HG02870 (cell line): ENCODE measurements around the gene MICAL3.
"Not testable (repeated sequence)": the region's sequence is repeated elsewhere in the genome, so short reads cannot be mapped to it uniquely, and the experiment has no call there.

Source experiments
- ATAC-seq: cut with Tn5 transposase; IDR thresholded peaks from one replicate; pipeline ENCODE4 v1.9.1; 2021; ENCODE audit warnings: mild to moderate bottlenecking, moderate library complexity; ENCODE audit not compliant: unreplicated experiment

The MICAL3 gene

DNA sequence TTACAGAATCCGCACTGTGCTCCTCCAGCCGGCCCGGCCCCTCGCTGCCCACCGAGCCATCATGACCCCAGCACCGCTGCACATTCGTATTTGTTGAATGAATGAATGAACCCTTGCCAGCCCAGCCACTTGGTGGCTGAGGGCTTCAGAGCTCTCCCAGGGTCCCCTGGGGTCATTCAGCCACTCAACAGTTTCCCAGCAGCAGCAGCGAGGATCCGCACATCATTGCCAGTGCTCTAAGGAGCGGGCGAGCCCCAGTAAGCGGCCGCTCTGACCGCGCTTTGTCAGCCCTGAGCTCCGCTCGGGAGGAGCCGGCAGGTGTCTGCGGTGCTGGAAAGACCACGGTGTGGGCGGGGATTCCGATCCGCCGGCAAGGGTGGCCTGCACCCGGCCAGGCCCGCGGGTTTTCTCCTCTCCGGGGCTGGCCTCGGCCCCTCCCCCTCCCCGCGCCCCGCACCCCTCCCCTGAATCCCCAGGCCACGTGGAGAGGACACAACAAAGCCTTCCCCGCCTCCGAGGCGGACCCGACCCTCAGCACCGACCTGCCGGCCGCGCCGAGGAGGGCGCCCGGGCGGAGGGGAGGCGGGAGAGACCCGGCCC is 250.7 kb downstream of the MICAL3 start:
- no peak for ATAC-seq

DNA sequence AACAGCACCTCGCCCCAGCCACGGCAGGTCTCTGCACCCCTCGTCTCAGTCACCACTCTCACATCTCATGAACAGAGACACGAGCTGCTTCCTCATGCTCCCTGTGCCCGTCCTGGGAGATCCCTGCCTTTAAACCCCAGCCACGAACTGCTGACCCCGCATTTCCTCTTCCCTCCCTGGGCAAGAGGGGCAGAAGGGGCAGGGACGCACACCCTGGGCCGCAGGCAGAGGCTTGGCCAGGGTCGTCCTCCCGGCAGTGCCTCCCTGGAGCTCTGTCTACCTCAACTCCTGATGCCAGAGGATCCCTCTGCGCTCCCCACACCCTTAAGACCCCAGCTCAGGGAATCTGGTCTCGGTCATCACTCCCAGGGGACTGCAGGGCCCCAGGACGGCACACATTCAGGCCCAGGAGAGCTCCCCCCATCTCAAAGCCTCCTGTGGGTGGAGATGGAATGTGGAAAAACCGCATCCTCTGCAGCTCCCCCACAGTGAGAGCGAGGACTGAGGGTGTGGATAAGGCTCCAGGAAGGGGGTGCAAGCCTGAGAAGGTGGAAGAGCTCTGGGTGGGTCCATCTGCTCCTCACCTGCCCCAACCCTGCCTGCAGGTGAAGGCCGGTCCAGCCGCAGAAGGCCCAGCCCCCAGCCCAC is 251.3 kb downstream of the MICAL3 start:
- no peak for ATAC-seq

DNA sequence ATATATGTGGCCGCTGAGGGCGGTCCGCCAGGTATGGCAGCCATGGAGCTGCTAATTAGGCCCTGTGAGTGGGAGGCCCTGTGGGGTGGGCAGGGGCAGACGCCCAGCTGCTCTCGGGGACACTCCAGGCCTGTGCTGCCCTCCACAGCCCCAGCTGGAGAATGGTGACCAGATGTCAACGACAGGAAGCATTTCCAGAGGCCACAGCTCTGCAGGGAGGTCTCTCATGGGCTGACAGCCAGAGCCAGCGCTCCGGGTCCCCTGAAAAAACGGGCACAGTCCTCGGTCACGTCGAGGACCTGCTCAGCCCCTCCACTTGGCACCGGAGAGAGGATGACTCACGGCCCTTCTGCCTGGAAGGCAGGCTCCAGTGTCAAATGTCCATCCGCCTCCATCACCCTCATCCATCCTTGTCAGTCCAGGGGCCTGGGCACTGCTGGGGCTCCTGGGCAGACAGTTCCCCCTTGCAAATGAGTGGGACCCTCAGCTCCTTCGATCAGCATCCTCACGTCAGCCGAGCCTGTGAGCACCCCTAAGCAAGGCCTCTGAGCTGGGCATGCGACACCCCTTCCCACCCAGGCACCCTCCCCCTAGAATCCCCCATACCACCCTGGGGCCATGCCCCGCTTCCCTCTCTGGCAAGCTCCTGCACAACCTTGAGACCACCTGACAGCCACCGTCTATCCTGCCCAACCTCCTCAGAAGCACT is 252.0 kb downstream of the MICAL3 start:
- no peak for ATAC-seq

DNA sequence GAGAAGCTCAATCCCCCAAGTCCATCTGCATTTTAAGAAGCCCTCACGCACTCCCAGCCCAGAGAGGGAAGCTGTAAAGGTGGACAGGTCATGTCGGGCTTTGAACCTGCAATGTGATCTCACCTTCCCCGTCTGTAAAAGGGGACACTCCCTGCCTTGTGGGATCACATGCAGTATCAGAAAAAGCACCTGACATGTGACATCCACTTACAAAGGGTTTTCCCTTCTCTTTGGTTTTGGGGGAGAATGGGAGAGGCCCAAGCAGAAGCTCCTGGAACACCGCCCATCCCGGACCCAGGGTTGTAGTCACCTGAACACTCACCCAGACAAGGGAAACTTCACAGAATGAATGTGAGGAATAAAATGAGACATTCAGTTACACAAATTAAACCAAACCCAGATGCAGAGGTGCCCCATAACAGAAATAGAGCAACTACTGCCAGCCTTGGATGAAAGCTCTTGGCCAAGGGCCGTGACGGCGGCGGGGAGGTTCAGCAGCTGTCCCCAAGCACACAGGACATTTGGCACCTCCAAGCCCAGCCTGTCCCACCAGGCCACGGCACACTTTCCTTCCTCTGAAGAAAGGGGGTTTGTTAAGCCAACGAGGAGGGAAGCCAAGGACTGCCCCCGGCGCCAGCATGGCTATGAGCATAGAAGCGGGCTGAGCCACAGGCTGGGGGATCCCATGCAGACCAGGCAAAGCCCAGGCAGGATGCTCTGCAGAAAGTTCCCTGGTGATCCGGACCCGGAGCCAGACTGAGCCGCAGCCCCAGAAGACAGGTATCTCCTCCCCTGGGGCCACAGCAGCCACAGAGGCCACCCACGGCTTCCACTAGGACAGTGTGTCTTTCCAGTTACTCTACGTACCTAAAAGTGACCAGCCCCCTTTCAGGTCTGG is 253.9 kb downstream of the MICAL3 start:
- ATAC-seq = no peak

DNA sequence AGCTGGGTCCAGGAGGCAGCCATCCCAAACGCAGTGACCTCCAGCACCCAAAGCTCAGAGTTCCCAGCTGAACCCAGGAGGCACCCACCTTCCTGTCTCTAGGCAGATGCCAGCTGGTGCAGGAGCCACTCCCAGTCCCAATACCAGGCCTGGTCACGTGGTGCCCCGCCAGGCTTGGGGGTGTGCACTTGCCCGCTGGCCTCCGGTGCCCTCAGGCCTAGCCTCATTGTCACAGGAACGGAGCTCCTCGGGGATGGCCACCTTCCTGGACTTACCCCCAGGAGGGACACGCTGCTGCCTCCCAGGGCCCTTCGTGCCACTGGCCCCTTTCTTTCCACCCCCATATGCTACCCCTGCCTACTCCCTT is 254.7 kb downstream of the MICAL3 start:
- no peak for ATAC-seq

DNA sequence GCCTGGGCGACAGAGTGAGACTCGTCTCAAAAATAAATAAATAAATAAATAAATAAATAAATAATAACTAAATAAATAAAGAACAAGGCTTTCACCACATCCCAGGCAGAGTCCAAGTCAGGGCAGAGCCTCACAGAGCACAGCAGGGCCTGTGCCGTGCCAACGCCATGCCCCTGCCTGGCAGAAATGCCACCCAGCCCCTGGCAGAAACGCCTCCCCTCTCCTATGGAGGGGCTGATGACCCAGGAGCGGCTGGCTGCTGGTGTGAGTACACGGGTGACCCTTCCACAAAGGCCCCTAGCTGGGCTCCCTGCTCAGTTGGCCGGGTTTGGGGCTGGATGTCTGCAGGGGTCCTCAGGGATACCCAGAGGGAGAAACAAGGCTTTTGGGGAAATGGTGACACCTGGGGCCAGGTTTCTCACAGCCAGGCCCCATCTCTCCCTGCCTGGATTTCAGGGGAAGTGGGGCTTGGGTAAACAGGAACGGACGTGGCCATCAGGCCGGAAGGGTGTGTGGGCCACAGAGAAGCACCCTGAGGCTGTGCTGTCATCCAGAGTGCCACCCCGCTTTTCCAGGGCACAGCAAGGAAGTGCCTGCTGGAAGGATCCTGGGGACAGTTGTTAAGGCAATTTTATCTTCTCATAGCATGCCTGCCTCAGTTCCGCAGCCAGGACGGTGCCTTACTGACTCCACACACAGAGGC is 255.2 kb downstream of the MICAL3 start:
- no peak for ATAC-seq

DNA sequence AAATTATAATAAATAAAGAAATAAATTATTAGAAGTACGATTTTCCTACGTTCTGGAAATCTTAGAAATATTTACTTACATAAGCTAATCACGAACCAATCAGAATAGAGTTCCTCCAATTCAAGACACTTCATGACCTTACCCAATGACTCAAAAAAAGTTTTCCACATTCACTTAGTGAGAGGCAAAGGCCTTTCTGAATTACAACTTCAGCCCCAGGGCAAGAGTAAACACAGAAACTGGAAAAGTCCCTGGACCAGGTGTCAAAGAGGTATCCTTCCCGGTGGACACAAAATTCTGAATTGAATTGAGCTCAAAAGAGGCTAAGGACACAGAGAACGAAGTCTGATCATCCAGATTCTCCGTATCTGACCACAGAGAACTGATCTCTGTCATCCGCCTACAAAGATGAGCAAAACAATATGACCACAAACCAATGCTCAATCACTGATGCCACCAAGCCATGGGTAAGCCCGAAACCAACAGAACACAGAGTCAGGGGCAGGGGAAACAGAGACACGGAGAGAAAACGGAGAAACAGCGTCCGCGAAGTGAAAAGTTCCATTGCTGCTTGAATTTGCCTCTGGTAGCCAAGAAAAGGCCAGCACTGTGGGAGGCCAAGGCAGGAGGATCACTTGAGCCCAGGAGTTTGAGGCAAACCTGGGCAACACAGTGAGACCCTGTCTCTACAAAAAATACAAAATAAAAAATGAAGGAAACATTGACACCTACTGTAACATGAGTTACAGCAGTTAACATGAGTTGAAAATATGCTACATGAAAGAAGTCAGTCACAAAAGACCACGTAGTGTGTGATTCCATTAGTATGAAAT is 256.9 kb downstream of the MICAL3 start:
- peak; percentile 69 for ATAC-seq

DNA sequence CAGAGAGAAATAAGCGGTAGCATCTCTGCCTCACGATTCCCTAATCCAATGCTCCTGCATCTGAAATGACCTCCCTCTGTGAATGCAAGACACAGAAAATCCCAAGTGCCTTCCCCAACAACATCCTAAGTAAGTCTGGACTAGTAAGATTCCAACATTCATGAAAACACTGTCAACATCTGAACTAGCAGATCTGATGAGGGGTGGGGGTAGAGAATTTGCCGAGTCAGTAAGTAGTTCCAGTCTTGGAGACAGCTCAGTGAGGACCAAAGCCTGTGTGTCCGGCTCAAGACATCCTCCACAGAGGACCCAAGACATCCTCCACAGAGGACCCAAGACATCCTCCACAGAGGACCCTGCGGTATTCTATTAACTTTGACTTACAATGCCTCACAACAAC is 259.5 kb downstream of the MICAL3 start:
- not testable (repeated sequence) for ATAC-seq

DNA sequence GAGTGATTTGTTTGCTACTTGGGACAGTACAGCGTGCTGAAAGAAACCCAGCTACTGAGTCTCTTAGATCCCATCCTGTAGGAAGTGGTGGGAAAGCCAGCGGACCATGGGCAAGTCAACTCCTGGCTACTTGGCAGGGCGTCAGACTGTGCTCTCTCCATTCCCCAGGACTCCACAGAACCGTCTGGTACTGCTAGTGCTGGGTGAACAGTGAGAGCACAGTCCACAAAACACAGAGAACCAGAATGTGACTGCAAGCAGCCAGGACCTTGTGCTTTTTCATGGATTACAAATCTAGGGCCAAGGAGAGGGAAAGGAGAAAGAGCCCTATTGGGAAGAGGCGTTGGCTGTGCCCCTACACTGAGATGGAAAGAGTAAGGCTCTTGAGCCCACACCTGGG is 260.3 kb downstream of the MICAL3 start:
- ATAC-seq = no peak

DNA sequence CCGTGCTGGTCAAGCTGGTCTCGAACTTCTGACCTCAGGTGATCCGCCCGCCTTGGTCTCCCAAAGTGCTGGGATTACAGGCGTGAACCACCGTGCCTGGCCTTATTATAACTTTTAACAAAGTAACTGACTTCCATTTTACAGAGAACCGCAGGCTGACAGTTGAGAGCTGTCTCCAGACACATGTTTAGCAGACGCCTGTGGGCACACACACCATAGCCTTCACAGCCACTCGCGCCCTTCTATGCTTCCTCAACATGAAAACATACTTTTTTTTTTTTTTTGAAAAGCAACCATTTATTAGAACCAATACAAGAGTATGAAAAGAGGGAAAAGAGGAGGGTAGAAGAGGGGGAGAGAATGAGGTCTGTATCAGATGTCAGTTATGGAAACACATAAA is 260.9 kb downstream of the MICAL3 start:
- not testable (repeated sequence) for ATAC-seq

DNA sequence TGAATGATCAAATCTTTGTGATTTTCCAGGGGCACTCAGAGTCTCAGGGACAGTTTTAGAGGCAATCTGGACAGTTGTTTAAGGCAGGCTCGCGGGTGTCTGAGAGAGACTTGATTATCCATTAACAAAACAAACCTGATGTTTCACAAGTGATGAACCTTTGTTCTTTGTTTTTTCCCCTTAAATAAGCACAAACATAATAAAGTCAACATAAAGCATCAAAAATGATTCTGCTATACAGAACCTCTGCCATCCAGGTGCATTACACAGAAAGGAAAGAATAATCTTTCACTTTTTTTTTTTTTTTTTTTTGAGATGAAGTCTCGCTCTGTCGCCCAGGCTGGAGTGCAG is 263.2 kb downstream of the MICAL3 start:
- ATAC-seq = no peak

DNA sequence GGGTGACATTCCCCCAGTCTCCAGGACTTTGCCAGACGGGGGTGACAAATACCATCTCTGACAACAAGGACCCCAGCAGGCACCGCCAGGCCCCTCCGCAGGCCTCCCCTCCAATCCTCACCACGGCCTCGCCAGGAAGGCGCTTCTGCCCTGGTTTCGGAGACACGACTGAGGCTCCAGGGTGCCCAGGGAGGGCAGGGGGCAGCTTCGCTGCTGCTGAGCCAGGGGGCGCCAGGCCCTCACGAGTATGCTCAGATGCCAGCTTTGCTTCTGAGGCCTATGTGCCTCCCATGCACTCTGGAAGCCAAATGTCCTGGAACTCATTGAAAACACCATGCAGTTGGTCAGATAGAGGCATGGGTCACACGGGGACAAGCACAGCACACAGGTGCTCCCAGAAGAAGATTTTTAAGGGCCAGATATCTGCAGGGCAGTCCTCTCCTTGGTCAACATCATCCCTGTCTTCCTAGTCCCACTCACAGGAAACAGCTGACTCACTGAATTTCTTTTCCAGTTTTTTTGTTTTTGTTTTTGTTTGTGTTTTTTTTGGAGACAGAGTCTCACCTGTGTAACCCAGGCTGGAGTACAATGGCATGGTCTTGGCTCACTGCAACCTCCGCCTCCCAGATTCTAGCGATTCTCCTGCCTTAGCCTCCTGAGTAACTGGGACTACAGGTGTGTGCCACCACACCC is 270.0 kb downstream of the MICAL3 start:
- ATAC-seq = no peak

DNA sequence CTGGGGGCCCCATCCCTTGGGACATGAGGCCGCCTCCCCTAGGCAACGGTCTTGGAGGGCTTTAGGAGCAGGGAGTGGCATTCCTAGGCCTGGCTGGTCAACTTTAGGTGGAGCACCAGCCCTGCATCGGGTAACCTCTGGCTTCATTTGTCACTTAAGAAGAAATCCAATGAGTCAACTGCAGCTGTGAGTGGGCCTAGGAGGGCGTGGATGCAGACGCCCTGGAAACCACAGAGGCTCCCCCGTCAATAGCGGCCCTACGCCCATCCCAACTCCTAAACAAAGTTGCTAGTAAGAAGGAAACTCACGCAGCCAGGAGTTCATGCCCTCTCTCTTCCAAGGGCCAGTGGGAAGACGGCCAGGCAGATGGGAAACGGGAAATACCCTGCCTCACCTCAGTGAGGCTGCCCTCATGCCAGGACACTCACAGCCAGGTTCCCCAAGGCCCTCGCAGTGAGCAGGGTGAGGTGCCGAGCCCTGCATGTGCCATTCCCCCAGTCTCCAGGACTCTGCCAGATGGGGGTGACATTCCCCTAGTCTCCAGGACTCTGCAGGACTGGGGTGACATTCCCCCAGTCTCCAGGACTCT is 270.9 kb downstream of the MICAL3 start:
- no peak for ATAC-seq

DNA sequence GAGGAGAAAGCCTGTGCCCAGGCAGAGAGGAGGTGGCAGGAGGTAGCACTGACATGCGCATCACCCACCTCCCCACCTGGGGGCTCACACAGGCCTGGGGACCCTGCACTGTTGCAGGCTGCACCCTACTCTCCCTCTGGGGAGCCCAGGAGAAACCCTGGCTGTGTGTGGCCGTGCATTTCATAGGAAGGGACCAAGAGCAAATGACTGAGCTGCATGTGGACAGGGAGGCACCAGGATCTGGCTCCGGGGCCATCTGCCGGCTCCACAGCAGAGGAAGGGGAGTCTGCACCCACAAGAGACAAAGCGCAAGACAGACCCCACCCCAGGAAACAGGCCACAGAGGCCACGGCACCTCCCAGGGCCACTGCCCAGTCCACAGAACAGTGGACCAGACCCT is 272.8 kb downstream of the MICAL3 start:
- ATAC-seq = no peak

DNA sequence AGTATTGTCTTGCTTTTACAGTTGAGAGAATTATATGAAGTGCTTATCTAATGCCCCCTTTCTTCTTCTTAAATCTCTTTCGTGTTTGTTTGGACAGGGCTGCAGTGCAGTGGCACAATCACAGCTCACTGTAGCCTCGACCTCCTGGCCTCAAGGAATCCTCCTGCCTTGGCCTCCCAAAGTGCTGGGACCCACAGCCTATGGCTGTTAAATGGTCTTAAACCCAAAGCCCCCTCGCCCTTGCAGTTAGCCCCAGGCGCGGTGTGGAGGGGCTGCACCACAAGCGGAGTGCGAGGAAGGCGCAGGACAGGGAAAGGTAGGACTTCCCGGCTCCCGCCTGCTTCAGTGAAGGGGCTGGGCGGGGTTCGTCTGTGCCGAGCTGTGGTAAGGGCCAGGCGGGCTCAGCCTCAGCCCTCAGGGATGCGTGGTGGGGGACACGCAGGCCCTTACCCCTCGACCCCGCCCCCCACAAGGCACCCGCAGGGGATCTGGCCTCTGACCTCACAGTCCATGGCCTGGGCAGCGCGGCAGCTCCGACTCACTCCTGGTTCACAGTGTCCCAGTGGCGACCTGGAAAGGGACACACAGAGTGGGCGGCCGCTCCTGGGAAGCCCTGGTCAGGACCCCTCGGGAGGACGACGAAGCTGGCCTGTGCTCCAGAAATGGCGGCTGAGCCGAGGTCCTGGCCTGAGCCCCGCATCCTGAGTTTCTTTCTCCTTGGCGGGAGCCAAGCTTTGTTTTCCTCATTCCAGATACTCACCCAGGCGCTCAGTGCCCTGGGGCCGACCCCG is 274.6 kb downstream of the MICAL3 start:
- ATAC-seq = no peak

DNA sequence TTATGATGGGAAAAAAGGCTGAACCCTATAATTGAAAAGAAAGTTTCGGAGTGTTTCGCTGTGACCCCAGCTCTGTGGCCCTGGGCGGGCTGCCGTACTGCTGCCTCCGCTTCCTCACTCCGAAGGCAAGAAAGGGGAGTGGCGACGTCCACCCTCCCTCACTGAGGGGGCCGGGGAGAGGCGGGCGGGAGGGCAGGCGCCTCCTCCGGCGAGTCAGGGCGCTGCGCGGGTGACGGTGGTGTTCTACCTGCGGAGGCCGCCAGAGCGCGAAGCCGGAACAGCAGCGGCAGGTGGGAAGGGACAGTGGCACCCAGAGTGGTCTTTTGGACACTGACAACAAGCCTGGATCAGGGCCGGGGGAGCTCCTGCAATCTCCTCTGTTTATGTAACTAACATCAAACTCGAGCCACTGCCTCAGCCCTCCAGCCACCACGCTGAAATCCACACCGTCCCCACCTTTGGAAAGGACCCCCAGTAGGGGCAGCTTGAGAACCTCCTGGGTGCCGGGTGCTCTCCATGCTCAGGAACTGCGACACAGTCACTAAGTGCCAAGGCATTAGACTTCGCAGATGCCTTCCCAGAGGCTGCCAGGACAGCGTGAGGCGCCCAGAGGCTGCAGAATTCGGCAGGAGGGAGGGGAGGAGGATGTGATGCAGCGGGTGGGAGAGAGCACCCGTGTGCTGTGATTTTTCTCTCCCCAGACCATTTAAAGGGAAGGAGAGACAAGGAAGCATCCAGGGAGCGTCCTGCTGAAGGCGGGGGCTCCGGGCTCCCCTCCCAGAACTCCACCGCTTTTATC is 275.6 kb downstream of the MICAL3 start:
- no peak for ATAC-seq

DNA sequence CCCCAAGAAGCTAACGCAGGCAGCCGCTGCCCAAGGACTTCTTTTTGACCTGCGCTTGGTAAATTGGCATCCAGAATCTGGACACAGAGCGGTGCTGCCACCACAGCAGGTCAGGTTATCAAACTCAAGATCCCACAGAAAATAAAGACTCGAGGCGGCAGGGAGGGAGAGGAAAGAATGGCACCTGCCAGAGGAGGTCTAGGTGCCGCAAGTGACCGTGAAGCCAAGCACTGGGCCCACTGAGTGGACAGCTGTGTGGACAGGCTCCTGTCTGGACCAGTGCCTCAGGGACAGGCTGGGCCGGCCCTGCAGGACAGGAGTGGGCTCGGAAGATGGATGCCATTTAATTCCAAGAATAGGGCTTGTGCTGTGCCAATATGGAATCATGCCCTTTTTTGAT is 277.4 kb downstream of the MICAL3 start:
- no peak for ATAC-seq
